ENCODE data around the gene SFRP4. TPM values are rescaled to one million over a fixed set of nuclear protein-coding genes. Genes with fewer than 3 reads are reported as not detected.
"Not testable (repeated sequence)": the region's sequence is repeated elsewhere in the genome, so short reads cannot be mapped to it uniquely, and the experiment has no call there.

SFRP4 gene
- total RNA-seq, 2 experiments from 2014 or later: not detected

DNA sequence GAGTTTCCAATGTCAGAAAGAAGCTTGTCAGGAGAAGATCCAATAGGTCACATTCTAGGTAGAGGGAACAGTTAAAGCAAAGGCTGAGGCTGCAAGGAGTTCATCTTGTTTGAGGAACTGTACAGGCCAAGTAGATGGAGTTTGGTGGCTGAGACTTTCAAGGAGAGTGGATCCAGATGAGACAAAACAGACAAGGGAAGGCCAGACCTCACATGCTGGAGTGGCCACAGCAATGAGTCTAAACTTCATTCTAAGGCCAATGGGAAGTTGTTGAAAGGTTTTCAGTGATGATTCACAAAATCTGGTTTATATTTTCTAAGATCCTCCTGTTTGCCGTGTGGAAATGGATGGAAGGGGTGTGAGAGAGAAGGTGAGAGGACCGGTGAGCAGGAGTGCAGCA lies 43.9 kb upstream of the SFRP4 start:
- no peaks in the 10 kb centered on the region for H3K36me3 Mint-ChIP-seq (ENCODE audit: low read depth)
- POLR2A ChIA-PET: no interaction called here
- H3K27me3 ChIP-seq (ENCODE audit: control insufficient read depth in 1 of 2, insufficient read depth in 2 of 2, low read length in 2 of 2): peaks cover 0 to 3% of the 10 kb centered on the region in 2 experiments

GRCh38 chr7:37957221-37957970 lies 40.8 kb upstream of the SFRP4 start:
- no peak for ATAC-seq (ENCODE audit: poor library complexity)
- CTCF ChIA-PET: no interaction called here
- Histone ChIP-seq H3K36me3 (ENCODE audit: insufficient read depth, low read length) (no peaks in the 10 kb centered on the region), H3K4me1 (ENCODE audit: insufficient read depth, low read length) (no peaks in the 10 kb centered on the region), H3K4me3 (ENCODE audit: low read length) (no peak overlapping the region), H3K27me3 (ENCODE audit: control insufficient read depth in 1 of 2, insufficient read depth in 2 of 2, low read length in 2 of 2) (peaks cover 0 to 3% of the 10 kb centered on the region in 2 experiments), H3K9me3 (ENCODE audit: control insufficient read depth in 1 of 2, insufficient read depth in 1 of 2, low read length in 2 of 2) (no peaks in the 10 kb centered on the region), H3K27ac (ENCODE audit: low read depth in 1 of 2, low read length in 2 of 2) (no peak overlapping the region)
- intact Hi-C loops (cut with DNase I, micrococcal nuclease): no loop called here
- no peaks in the 10 kb centered on the region for H3K9me3 Mint-ChIP-seq
- no peak for TF ChIP-seq CTCF (IDR thresholded peaks at IDR 0.05)
- DNase-seq: no peak
- no peaks in the 10 kb centered on the region for H3K4me1 Mint-ChIP-seq (ENCODE audit: low read depth)
- H3K36me3 Mint-ChIP-seq (ENCODE audit: low read depth): no peaks in the 10 kb centered on the region
- H3K4me3 Mint-ChIP-seq: no peak overlapping the region
- no peak overlapping the region for H3K27ac Mint-ChIP-seq
- H3K27me3 Mint-ChIP-seq: no peaks in the 10 kb centered on the region
- POLR2A ChIA-PET: no interaction called here

More for the DNA sequence above, 43.9 kb upstream of the SFRP4 start:
- no peak for ATAC-seq (ENCODE audit: poor library complexity)
- TF ChIP-seq CTCF (IDR thresholded peaks at IDR 0.05): no peak
- no peak overlapping the region for H3K4me3 ChIP-seq (ENCODE audit: low read length)
- H3K27ac ChIP-seq (ENCODE audit: low read depth in 1 of 2, low read length in 2 of 2): no peak overlapping the region
- Mint-ChIP-seq H3K4me1 (ENCODE audit: low read depth) (no peaks in the 10 kb centered on the region), H3K27me3 (no peaks in the 10 kb centered on the region), H3K9me3 (no peaks in the 10 kb centered on the region), H3K27ac (no peak overlapping the region), H3K4me3 (no peak overlapping the region)
- no peak for DNase-seq
- CTCF ChIA-PET: no interaction called here
- no peaks in the 10 kb centered on the region for H3K36me3 ChIP-seq (ENCODE audit: insufficient read depth, low read length)
- no peaks in the 10 kb centered on the region for H3K4me1 ChIP-seq (ENCODE audit: insufficient read depth, low read length)
- no peaks in the 10 kb centered on the region for H3K9me3 ChIP-seq (ENCODE audit: control insufficient read depth in 1 of 2, insufficient read depth in 1 of 2, low read length in 2 of 2)
- intact Hi-C loops (cut with DNase I, micrococcal nuclease): no loop called here

- no peaks in the 10 kb centered on the region for H3K4me1 Mint-ChIP-seq (ENCODE audit: low read depth)
- intact Hi-C loops (cut with DNase I, micrococcal nuclease): no loop called here
- CTCF ChIA-PET: no interaction called here
- no peaks in the 10 kb centered on the region for H3K9me3 Mint-ChIP-seq
- H3K4me3 ChIP-seq (ENCODE audit: low read length): no peak overlapping the region
- H3K4me1 ChIP-seq (ENCODE audit: insufficient read depth, low read length): no peaks in the 10 kb centered on the region
- POLR2A ChIA-PET: no interaction called here
- H3K27me3 Mint-ChIP-seq: no peaks in the 10 kb centered on the region
- H3K27me3 ChIP-seq (ENCODE audit: control insufficient read depth in 1 of 2, insufficient read depth in 2 of 2, low read length in 2 of 2): peaks cover 0 to 3% of the 10 kb centered on the region in 2 experiments
- no peaks in the 10 kb centered on the region for H3K36me3 Mint-ChIP-seq (ENCODE audit: low read depth)
- ATAC-seq (ENCODE audit: poor library complexity) (no peak), DNase-seq (no peak)
- no peak overlapping the region for H3K4me3 Mint-ChIP-seq
- H3K36me3 ChIP-seq (ENCODE audit: insufficient read depth, low read length): no peaks in the 10 kb centered on the region
- no peak for TF ChIP-seq CTCF (IDR thresholded peaks at IDR 0.05)
- H3K9me3 ChIP-seq (ENCODE audit: control insufficient read depth in 1 of 2, insufficient read depth in 1 of 2, low read length in 2 of 2): no peaks in the 10 kb centered on the region
- H3K27ac ChIP-seq (ENCODE audit: low read depth in 1 of 2, low read length in 2 of 2): no peak overlapping the region
- no peak overlapping the region for H3K27ac Mint-ChIP-seq
Observed at GRCh38 chr7:37956791-37957190, 40.2 kb upstream of the SFRP4 start.

- CTCF ChIA-PET; H3K27me3 Mint-ChIP-seq; DNase-seq; H3K4me3 ChIP-seq (ENCODE audit: low read length); H3K9me3 ChIP-seq (ENCODE audit: control insufficient read depth in 1 of 2, insufficient read depth in 1 of 2, low read length in 2 of 2); H3K9me3 Mint-ChIP-seq; H3K4me1 ChIP-seq (ENCODE audit: insufficient read depth, low read length); H3K4me1 Mint-ChIP-seq (ENCODE audit: low read depth); H3K27ac ChIP-seq (ENCODE audit: low read depth in 1 of 2, low read length in 2 of 2); H3K4me3 Mint-ChIP-seq; H3K27ac Mint-ChIP-seq; POLR2A ChIA-PET; H3K36me3 ChIP-seq (ENCODE audit: insufficient read depth, low read length); intact Hi-C loops (cut with DNase I, micrococcal nuclease); H3K36me3 Mint-ChIP-seq (ENCODE audit: low read depth); H3K27me3 ChIP-seq (ENCODE audit: control insufficient read depth in 1 of 2, insufficient read depth in 2 of 2, low read length in 2 of 2); ATAC-seq (ENCODE audit: poor library complexity): not testable (repeated sequence)
Observed at GRCh38 chr7:37954217-37954616, 37.6 kb upstream of the SFRP4 start.
